ENCODE data around the gene SUPT4H1.

SUPT4H1 gene

DNA sequence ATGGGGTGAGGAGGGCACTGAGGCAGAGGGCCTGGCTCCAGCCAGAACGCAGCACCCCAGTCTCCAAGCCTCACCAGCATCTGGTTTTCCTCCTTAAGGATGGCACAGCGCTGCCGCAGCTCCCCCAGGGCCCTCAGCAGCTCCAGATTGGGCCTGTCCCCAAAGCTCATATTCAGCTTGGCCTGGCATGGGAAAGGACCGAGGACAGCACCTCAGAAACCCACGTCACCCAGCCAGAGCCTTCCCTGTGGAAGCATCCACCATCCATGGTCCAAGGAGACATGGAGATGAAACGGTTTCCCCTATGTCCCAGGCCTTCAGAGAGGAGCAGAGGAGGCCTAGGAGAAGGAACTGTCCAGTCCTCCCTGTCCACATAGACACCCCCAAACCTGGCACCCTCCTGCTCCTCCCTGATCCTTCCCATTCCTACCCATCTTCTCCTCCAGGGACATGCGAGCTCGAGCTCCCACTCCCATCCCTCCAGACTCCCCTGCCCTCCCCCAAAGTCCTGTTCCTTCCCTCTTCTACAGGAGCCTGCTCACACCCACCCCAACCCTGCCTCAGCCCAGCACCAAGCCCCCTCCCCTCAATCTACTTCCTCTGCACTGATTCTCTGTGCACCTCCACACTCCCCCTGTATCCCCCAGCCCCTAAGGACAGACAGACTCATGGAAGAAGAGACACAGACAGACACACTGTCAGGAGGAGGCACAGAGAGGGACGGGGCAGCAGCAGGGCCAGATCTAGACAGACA is 25.2 kb downstream of the SUPT4H1 start:
- in situ Hi-C loops (cut with HindIII; ENCODE audit: low sequenced_read_pairs) = no loop called here
- DNase-seq (ENCODE audit: low read depth, low spot score) = no peak
- no peak overlapping the region for H3K4me3 ChIP-seq (ENCODE audit: low read depth, low read length)
- TF ChIP-seq, protein P1, sequence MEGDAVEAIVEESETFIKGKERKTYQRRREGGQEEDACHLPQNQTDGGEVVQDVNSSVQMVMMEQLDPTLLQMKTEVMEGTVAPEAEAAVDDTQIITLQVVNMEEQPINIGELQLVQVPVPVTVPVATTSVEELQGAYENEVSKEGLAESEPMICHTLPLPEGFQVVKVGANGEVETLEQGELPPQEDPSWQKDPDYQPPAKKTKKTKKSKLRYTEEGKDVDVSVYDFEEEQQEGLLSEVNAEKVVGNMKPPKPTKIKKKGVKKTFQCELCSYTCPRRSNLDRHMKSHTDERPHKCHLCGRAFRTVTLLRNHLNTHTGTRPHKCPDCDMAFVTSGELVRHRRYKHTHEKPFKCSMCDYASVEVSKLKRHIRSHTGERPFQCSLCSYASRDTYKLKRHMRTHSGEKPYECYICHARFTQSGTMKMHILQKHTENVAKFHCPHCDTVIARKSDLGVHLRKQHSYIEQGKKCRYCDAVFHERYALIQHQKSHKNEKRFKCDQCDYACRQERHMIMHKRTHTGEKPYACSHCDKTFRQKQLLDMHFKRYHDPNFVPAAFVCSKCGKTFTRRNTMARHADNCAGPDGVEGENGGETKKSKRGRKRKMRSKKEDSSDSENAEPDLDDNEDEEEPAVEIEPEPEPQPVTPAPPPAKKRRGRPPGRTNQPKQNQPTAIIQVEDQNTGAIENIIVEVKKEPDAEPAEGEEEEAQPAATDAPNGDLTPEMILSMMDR (IDR thresholded peaks at IDR 0.05; ENCODE audit: low read depth, low read length) = no peak

DNA sequence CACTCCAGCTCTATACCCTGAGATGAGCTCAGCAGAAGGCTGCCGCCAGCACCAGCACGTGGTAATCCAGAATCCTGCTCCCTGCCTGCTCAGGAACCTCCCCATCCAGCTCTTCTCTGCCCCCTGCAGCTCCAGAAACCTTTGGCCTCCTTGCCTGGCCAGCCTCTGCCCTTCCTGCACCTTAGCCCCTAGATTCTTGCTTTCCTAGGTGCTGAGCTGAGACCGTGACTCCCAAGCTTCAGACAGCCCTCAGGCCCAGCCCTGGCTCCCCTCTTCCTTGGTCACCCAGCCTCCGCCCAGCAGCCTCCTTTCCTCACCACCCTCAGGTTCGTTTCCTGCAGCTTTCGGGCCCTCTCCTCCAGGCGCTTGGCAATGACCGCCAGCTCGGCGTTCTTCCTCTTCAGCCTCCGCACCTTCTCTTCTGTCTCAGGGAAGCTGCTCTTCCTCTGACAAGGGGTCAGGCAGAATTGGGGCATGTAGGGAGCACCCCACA is 26.0 kb downstream of the SUPT4H1 start:
- TF ChIP-seq, protein P1 (IDR thresholded peaks at IDR 0.05; ENCODE audit: low read depth, low read length) = no peak
- in situ Hi-C loops (cut with HindIII; ENCODE audit: low sequenced_read_pairs) = no loop called here
- H3K4me3 ChIP-seq (ENCODE audit: low read depth, low read length) = no peak overlapping the region
- DNase-seq (ENCODE audit: low read depth, low spot score) = no peak

DNA sequence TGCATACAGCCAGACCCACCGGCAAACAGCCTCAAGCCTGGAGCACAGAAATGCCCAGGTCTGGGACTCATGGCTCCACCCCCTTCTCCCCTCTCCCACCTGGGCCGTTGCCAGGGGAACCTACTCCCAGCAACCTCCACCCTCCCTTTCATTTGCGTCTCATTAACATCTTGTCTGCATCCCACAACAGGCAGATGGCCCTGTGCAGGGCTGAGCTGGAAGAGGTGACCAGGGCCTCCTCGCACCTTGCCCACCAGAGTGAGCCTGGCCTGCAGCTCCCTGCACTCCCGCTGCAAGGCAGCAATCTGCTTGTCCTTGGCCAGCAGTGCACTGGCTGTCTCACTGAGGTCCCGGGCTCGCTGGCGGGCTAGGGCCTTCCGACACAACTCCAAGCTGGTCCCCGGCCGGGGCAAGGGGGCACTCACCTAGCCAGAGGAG is 26.7 kb downstream of the SUPT4H1 start:
- TF ChIP-seq, protein P1 (IDR thresholded peaks at IDR 0.05; ENCODE audit: low read depth, low read length) = no peak
- no peak for DNase-seq (ENCODE audit: low read depth, low spot score)
- no peak overlapping the region for H3K4me3 ChIP-seq (ENCODE audit: low read depth, low read length)
- in situ Hi-C loops (cut with HindIII; ENCODE audit: low sequenced_read_pairs) = no loop called here

DNA sequence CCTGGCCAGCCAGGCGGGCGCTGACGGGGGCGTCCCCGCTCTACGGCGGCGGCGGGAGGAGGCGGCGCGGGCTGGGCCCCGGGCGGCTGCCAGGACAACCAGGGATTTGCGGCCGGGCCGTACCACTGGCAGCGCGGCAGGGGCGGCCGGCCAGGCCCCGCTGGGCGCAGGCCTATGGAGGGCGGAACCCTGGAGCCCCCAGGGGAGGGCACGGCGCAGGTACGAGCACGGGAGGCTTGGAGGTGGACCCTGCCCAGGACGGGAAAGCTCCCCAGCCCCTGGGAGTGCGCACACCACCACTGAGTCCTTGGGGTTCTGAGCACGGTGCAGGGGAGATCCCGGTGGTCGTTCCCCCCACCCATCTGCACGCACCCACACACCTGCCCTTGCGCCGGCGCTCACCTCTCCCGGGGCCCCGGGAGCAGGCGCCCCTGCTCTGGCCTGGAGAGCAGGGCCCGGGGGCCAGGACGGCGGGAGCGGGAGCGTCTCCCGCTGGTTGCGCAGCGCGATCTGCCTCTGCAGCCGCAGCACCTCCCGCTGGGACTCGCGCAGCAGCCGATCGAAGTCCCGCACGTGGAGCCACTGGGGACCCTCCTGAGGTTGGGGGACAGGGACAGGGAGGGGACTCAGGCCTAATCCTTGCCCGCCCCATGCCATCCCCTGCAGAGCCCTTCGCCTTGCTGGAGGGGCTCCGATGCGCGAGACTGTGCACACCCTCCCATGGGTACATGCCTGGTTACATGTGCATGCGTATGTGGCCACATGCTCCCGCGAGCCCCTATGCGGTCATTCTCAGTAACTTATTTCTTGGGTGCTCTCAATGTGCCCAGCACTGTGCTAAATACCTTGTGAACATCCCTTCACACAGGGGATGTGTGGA is 27.4 kb downstream of the SUPT4H1 start:
- no peak for DNase-seq (ENCODE audit: low read depth, low spot score)
- peak overlapping the region; percentile 31 for H3K4me3 ChIP-seq (ENCODE audit: low read depth, low read length)
- TF ChIP-seq, protein P1 (IDR thresholded peaks at IDR 0.05; ENCODE audit: low read depth, low read length) = no peak
- in situ Hi-C loops (cut with HindIII; ENCODE audit: low sequenced_read_pairs) = no loop called here

DNA sequence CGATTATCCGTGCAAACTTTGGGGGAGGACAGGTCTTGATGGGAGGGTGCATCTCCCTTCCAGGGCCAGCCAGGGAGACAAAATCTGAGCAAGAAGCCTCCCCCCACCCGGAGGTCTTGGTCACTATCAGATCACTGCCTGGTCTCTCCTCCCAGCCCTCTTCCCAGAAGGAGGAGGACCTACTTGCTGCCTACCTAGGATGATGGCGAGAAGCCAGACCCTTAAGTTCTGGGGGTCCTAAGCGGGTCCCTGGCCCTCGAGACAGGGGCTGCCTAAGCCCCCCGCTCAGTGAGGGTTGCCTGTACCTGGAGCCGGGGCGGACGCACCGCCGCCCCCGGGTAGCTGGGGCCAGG is 28.0 kb downstream of the SUPT4H1 start:
- TF ChIP-seq, protein P1 (IDR thresholded peaks at IDR 0.05; ENCODE audit: low read depth, low read length) = no peak
- DNase-seq (ENCODE audit: low read depth, low spot score) = no peak
- in situ Hi-C loops (cut with HindIII; ENCODE audit: low sequenced_read_pairs) = no loop called here
- H3K4me3 ChIP-seq (ENCODE audit: low read depth, low read length) = peak overlapping the region; percentile 22

DNA sequence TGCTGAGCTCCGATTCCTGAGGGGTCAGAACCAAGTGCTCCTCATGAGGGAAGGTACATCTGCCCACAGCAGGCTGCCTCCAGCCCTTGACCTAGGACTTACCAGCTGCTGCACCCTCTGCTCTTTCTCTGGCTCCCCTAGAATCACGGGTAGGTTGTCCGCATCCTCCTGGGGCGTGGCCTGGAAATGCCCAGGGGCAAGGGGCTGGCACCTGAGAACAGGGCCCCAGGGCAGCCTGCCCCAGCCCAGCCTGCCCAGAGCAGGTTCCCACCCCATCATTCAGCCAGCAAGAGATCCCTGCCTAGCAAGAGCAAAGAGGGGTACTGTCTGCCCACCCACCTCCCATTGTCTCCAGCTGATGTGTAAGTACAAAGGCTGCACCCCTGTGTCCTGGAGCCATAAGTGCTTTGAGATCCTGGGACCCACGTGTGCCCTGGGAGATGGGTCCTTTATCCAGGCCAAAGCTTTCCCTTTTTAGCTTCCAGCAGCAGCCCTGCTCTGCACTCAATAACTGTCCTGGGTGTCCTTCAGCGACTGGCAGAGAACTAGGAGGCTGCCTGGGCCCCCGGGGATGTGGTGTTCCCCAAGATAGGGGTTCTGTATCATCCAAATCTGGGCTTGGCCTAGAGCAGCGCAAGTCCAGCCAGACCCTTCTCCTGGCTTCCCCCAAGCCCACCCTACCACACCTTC is 28.5 kb downstream of the SUPT4H1 start:
- in situ Hi-C loops (cut with HindIII; ENCODE audit: low sequenced_read_pairs) = no loop called here
- TF ChIP-seq, protein P1 (IDR thresholded peaks at IDR 0.05; ENCODE audit: low read depth, low read length) = no peak
- H3K4me3 ChIP-seq (ENCODE audit: low read depth, low read length) = no peak overlapping the region
- no peak for DNase-seq (ENCODE audit: low read depth, low spot score)
